Measurements from ENCODE around the gene PRKAB2.
"Not testable (repeated sequence)": the region's sequence is repeated elsewhere in the genome, so short reads cannot be mapped to it uniquely, and the experiment has no call there.

Gene PRKAB2

DNA sequence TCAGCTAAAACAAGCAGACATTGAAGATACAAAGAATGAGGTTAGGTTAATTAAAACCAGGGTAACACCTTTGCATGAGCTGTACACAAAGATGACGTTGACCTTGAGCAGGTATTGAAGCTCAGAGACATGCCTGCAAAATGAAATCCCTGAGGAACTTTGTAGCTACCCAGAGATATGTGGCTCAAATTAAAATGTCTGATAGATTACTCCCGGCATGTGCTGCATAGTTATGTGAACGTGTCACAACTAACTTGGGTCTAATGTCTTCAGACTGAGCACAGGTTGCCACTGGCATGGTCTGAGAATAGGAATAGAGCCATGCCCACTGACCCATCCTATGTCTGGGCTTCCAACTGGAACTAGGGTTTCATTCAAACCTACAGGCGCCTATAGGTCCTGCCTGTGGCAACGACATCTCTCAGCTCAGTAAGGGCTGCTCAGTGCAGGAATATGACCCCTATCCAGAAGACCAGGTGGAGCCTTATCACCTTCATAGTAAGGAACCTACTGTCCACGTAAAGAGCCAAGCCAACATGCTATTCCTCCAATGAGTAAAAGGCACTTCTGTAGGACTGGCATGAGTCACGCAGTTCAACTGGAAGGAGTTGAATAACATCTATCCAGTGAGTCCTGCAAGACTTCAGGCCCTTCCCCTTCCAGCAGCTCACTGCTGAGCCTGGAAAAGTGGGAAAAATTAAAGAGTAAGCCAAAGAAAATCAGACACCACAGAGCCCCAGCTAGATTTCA is 60.7 kb downstream of the PRKAB2 start:
- TF ChIP-seq CTCF (IDR thresholded peaks at IDR 0.05; ENCODE audit: control extremely low read depth, extremely low read depth, low read depth, missing control alignments): no peak
- ChIA-PET CTCF (interaction anchor here (1.2 to 1.5 kb wide), 2 partner anchors 10 to 131 kb away, joined by 3 to 6 read pairs; partner anchors contain the start of gene CHD1L), POLR2A (no interaction called here)
- no peak for DNase-seq (ENCODE audit: extremely low spot score)

- CTCF ChIA-PET: interaction anchor here (1.2 kb wide), 1 partner anchor 131 kb away, joined by 3 read pairs; the partner anchor contains the start of gene CHD1L
- no peak for DNase-seq (ENCODE audit: extremely low spot score)
- POLR2A ChIA-PET: no interaction called here
- no peak for TF ChIP-seq CTCF (IDR thresholded peaks at IDR 0.05; ENCODE audit: control extremely low read depth, extremely low read depth, low read depth, missing control alignments)
These were observed 61.4 kb downstream of the PRKAB2 start for GRCh38 chr1:147110872-147111271.

GRCh38 chr1:147110434-147110833 is 61.8 kb downstream of the PRKAB2 start:
- POLR2A ChIA-PET: no interaction called here

DNA sequence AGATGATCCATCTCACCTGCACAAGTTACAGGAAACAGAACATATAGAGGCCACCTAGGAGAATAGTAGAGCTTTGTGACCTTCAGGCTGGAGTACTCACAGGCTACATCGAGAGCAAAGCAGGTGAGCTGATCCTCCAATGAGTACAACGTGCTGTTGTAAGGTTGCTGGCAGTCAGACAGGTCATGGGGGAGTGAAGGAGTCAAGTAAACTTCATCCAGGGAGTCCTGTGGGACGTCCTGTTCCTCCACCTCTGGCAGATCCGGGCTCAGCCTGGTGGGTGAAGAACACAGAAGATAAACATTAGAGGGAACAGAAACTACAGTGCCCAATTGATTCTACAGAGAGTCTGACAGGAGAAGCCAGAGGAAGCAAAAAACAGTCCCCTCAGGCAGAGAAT is 62.5 kb downstream of the PRKAB2 start:
- no peak for TF ChIP-seq CTCF (IDR thresholded peaks at IDR 0.05; ENCODE audit: control extremely low read depth, extremely low read depth, low read depth, missing control alignments)
- ChIA-PET CTCF (interaction anchor here (0.8 kb wide), 1 partner anchor 133 kb away, joined by 3 read pairs; no protein-coding TSS in a partner anchor), POLR2A (interaction anchor here (0.5 kb wide), 1 partner anchor 25 kb away, joined by 3 read pairs; no protein-coding TSS in a partner anchor)
- DNase-seq (ENCODE audit: extremely low spot score): no peak

More at GRCh38 chr1:147110434-147110833, 61.8 kb downstream of the PRKAB2 start:
- DNase-seq (ENCODE audit: extremely low spot score): no peak
- no peak for TF ChIP-seq CTCF (IDR thresholded peaks at IDR 0.05; ENCODE audit: control extremely low read depth, extremely low read depth, low read depth, missing control alignments)
- CTCF ChIA-PET: no interaction called here

DNA sequence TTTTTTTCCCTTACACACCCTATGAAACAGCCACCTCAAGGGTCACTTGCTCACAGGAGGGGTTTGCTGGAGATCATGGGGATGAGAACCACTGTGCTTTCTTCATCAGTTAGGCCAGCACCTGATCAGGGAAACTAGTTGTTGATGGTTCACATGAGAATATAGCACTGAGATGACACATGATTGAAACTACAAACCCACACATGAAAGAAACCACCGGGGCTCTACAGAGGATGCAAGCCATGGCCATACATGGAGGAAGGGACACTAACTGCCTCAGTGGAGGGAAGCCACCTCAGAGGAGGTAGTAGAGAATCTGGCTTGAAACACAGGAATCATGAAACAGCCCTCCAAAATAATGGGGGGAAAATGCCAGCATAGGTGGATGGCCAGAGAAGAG is 63.2 kb downstream of the PRKAB2 start:
- ChIA-PET POLR2A (no interaction called here), CTCF (interaction anchor here (1.7 kb wide), 1 partner anchor 9 kb away, joined by 4 read pairs; no protein-coding TSS in a partner anchor)
- peak; percentile 39 for DNase-seq (ENCODE audit: extremely low spot score)
- TF ChIP-seq CTCF (IDR thresholded peaks at IDR 0.05; ENCODE audit: control extremely low read depth, extremely low read depth, low read depth, missing control alignments): no peak

DNA sequence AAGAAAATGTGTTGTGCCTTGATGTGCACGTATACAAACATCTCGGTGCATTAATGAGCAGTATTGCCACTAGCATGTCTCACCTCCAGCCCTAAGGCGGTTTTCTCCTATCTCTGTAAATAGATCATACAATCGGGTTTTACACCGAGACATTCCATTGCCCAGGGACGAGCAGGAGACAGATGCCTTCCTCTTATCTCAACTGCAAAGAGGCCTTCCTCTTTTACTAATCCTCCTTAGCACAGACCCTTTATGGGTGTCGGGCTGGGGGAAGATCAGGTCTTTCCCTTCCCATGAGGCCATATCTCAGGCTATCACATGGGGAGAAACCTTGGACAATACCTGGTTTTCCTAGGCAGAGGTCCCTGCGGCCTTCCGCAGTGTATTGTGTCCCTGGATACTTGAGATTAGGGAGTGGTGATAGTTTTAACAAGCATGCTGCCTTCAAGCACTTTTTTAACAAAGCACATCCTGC is 65.8 kb downstream of the PRKAB2 start:
- POLR2A ChIA-PET; CTCF ChIA-PET; DNase-seq (ENCODE audit: extremely low spot score): not testable (repeated sequence)

- ChIA-PET CTCF (no interaction called here), POLR2A (no interaction called here)
- DNase-seq (ENCODE audit: extremely low spot score): no peak
- TF ChIP-seq CTCF (IDR thresholded peaks at IDR 0.05; ENCODE audit: control extremely low read depth, extremely low read depth, low read depth, missing control alignments): no peak
These were observed 66.4 kb downstream of the PRKAB2 start for GRCh38 chr1:147105909-147106308.

All from GM10248 (cell line).